Stimulated activated naive CD8-positive, alpha-beta T cell treated with anti-CD3 and anti-CD28 coated beads, Interleukin-15, Interleukin-2, amounts not matched to agents 100 U/mL and 50 U/mL, for 24 hours (primary cell): Measurements from ENCODE around the gene ZNRF2.

Source experiments
- ATAC-seq: fragments of 150-1000 bp; cut with Tn5 transposase; one replicate; pipeline ENCODE4 v1.10.0; 2021
- DNase-seq: peaks from one replicate; pipeline ENCODE4 v3.0.0; 2021

The ZNRF2 gene

GRCh38 chr7:30284298-30285066 is at the start of gene ZNRF2:
Gene ZNRF2, plus strand, starts transcription at chr7:30284597. Its CDS starts 761 bp downstream, at chr7:30285358.
- DNase-seq (peak; percentile 98), ATAC-seq (peak; percentile 94)

GRCh38 chr7:30237271-30237695 is 47.1 kb upstream of the ZNRF2 start:
- no peak for ATAC-seq
- DNase-seq, result no peak

GRCh38 chr7:30238721-30239441 is 45.5 kb upstream of the ZNRF2 start:
- ATAC-seq (peak; percentile 89), DNase-seq (peak; percentile 40)

GRCh38 chr7:30240106-30240800 is 44.1 kb upstream of the ZNRF2 start:
- ATAC-seq (peak; percentile 53), DNase-seq (no peak)

- ATAC-seq (no peak), DNase-seq (no peak)
Observed at GRCh38 chr7:30241767-30242166, 42.6 kb upstream of the ZNRF2 start.

GRCh38 chr7:30244340-30244739 is 40.1 kb upstream of the ZNRF2 start:
- no peak for DNase-seq
- no peak for ATAC-seq

- DNase-seq (no peak), ATAC-seq (no peak)
Observed at GRCh38 chr7:30245913-30246312, 38.5 kb upstream of the ZNRF2 start.

GRCh38 chr7:30246392-30246791 is 38.0 kb upstream of the ZNRF2 start:
- no peak for DNase-seq
- no peak for ATAC-seq

GRCh38 chr7:30247541-30248401 is 36.6 kb upstream of the ZNRF2 start:
- DNase-seq (no peak), ATAC-seq (no peak)

GRCh38 chr7:30249316-30249715 is 35.1 kb upstream of the ZNRF2 start:
- ATAC-seq (peak; percentile 9), DNase-seq (no peak)

- no peak for ATAC-seq
- DNase-seq, result no peak
Observed at GRCh38 chr7:30249986-30250774, 34.2 kb upstream of the ZNRF2 start.

GRCh38 chr7:30251708-30252329 is 32.6 kb upstream of the ZNRF2 start:
- DNase-seq (no peak), ATAC-seq (no peak)

- ATAC-seq (peak; percentile 76), DNase-seq (no peak)
Observed at GRCh38 chr7:30252885-30253795, 31.3 kb upstream of the ZNRF2 start.

GRCh38 chr7:30253796-30254165 is 30.6 kb upstream of the ZNRF2 start:
- no peak for DNase-seq
- no peak for ATAC-seq

GRCh38 chr7:30254248-30254647 is 30.1 kb upstream of the ZNRF2 start:
- DNase-seq (no peak), ATAC-seq (no peak)

- DNase-seq (no peak), ATAC-seq (no peak)
Observed at GRCh38 chr7:30254717-30255063, 29.7 kb upstream of the ZNRF2 start.

- ATAC-seq (no peak), DNase-seq (no peak)
Observed at GRCh38 chr7:30255064-30255769, 29.2 kb upstream of the ZNRF2 start.

GRCh38 chr7:30256349-30256858 is 28.0 kb upstream of the ZNRF2 start:
- DNase-seq, result no peak
- no peak for ATAC-seq

GRCh38 chr7:30260246-30260768 is 24.1 kb upstream of the ZNRF2 start:
- no peak for DNase-seq
- ATAC-seq, result no peak
